OCI-LY1 (cell line): ENCODE measurements around the gene WDR26.

Experiments used
- H2AFZ ChIP-seq: fragments of 200-600 bp; sonication (generic), shearing (Covaris generic); 2 replicates; pipeline ENCODE4 v1.6.0; 2014; ENCODE audit warnings: antibody characterized with exemption, mild to moderate bottlenecking, low read length
- H3F3A ChIP-seq: fragments of 200-600 bp; sonication (generic), shearing (Covaris generic); 2 replicates; pipeline ENCODE4 v1.6.0; 2014; ENCODE audit warnings: mild to moderate bottlenecking, antibody characterized with exemption, low read length, moderate library complexity; ENCODE audit not compliant: insufficient read depth
- H3K27ac ChIP-seq: fragments of 200-600 bp; sonication (generic); 2 replicates; pipeline ENCODE4 v1.5.1; 2014; ENCODE audit warnings: low read length, mixed run types, mild to moderate bottlenecking, low read depth; ENCODE audit not compliant: poor library complexity, severe bottlenecking
- H3K27me3 ChIP-seq: fragments of 200-600 bp; sonication (generic); 2 replicates; pipeline ENCODE4 v1.6.0; 2014; ENCODE audit warnings: antibody characterized with exemption, mild to moderate bottlenecking, low read length, moderate library complexity; ENCODE audit not compliant: insufficient read depth
- H3K36me3 ChIP-seq: fragments of 200-600 bp; sonication (generic); 2 replicates; pipeline ENCODE4 v1.6.1; 2014; ENCODE audit warnings: mild to moderate bottlenecking, antibody characterized with exemption, low read length, moderate library complexity, mixed read lengths; ENCODE audit not compliant: insufficient read depth
- H3K4me1 ChIP-seq: fragments of 200-600 bp; sonication (generic); 2 replicates; pipeline ENCODE4 v1.5.1; 2014; ENCODE audit warnings: mild to moderate bottlenecking, low read length, moderate library complexity; ENCODE audit not compliant: insufficient read depth, severe bottlenecking
- H3K4me2 ChIP-seq: fragments of 200-600 bp; sonication (generic), shearing (Covaris generic); 2 replicates; pipeline ENCODE4 v1.6.1; 2014; ENCODE audit warnings: low read length
- H3K4me3 ChIP-seq: fragments of 200-600 bp; sonication (generic); 2 replicates; pipeline ENCODE4 v1.5.1; 2014; ENCODE audit warnings: low read length, low read depth, mild to moderate bottlenecking, mixed read lengths; ENCODE audit not compliant: poor library complexity, severe bottlenecking
- H3K79me2 ChIP-seq: fragments of 200-600 bp; shearing (Covaris generic); 2 replicates; pipeline ENCODE4 v1.6.1; 2016; ENCODE audit warnings: mixed run types, low read length, mixed read lengths; ENCODE audit not compliant: insufficient read depth
- H3K9ac ChIP-seq: fragments of 200-600 bp; sonication (generic), shearing (Covaris generic); 2 replicates; pipeline ENCODE4 v1.6.1; 2014; ENCODE audit warnings: mild to moderate bottlenecking, low read length, mixed read lengths
- H3K9me2 ChIP-seq: fragments of 200-600 bp; sonication (generic), shearing (Covaris generic); 2 replicates; pipeline ENCODE4 v1.6.1; 2014; ENCODE audit warnings: low read depth, mild to moderate bottlenecking, low read length, mixed read lengths
- H3K9me3 ChIP-seq: fragments of 200-600 bp; shearing (Covaris generic); 2 replicates; pipeline ENCODE4 v1.6.1; 2014; ENCODE audit warnings: low read length, mixed read lengths
- H4K20me1 ChIP-seq: fragments of 200-600 bp; sonication (generic), shearing (Covaris generic); 2 replicates; pipeline ENCODE4 v1.6.0; 2016; ENCODE audit warnings: mild to moderate bottlenecking, low read length; ENCODE audit not compliant: insufficient read depth
- EZH2 ChIP-seq: fragments of 200-600 bp; sonication (generic), shearing (Covaris generic); IDR thresholded peaks from 2 replicates; pipeline ENCODE4 v1.8.0; 2017; ENCODE audit warnings: borderline replicate concordance, mixed run types, mild to moderate bottlenecking, antibody characterized with exemption, low read length, moderate library complexity, mixed read lengths
- TF ChIP-seq, protein P1 (sequence below): fragments of 200-600 bp; sonication (generic), shearing (Covaris generic); IDR thresholded peaks from 2 replicates; pipeline ENCODE4 v1.5.1; 2017; ENCODE audit warnings: mild to moderate bottlenecking, antibody characterized with exemption, low read length, moderate library complexity, mixed read lengths

WDR26 gene

GRCh38 chr1:224373008-224373590 lies 61.5 kb downstream of the WDR26 start:
- no peak overlapping the region for H3K4me3 ChIP-seq
- H2AFZ ChIP-seq, result no peak overlapping the region
- no peaks in the 10 kb centered on the region for H3K79me2 ChIP-seq
- H3K9ac ChIP-seq, result no peak overlapping the region
- no peaks in the 10 kb centered on the region for H4K20me1 ChIP-seq
- no peaks in the 10 kb centered on the region for H3K4me1 ChIP-seq
- H3K4me2 ChIP-seq, result no peak overlapping the region
- H3K9me3 ChIP-seq, result no peaks in the 10 kb centered on the region
- H3F3A ChIP-seq, result no peaks in the 10 kb centered on the region
- TF ChIP-seq EZH2, result no peak
- TF ChIP-seq, protein P1, sequence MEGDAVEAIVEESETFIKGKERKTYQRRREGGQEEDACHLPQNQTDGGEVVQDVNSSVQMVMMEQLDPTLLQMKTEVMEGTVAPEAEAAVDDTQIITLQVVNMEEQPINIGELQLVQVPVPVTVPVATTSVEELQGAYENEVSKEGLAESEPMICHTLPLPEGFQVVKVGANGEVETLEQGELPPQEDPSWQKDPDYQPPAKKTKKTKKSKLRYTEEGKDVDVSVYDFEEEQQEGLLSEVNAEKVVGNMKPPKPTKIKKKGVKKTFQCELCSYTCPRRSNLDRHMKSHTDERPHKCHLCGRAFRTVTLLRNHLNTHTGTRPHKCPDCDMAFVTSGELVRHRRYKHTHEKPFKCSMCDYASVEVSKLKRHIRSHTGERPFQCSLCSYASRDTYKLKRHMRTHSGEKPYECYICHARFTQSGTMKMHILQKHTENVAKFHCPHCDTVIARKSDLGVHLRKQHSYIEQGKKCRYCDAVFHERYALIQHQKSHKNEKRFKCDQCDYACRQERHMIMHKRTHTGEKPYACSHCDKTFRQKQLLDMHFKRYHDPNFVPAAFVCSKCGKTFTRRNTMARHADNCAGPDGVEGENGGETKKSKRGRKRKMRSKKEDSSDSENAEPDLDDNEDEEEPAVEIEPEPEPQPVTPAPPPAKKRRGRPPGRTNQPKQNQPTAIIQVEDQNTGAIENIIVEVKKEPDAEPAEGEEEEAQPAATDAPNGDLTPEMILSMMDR, result no peak
- no peaks in the 10 kb centered on the region for H3K9me2 ChIP-seq
- no peak overlapping the region for H3K27ac ChIP-seq
- no peaks in the 10 kb centered on the region for H3K27me3 ChIP-seq
- peaks cover 69% of the 10 kb centered on the region for H3K36me3 ChIP-seq

- no peaks in the 10 kb centered on the region for H3K9me2 ChIP-seq
- no peaks in the 10 kb centered on the region for H3K27me3 ChIP-seq
- H3K4me3 ChIP-seq, result no peak overlapping the region
- no peaks in the 10 kb centered on the region for H3K9me3 ChIP-seq
- no peaks in the 10 kb centered on the region for H3K4me1 ChIP-seq
- no peak overlapping the region for H3K9ac ChIP-seq
- no peak overlapping the region for H3K4me2 ChIP-seq
- no peak overlapping the region for H3K27ac ChIP-seq
- peaks cover 72% of the 10 kb centered on the region for H3K36me3 ChIP-seq
- H3F3A ChIP-seq, result no peaks in the 10 kb centered on the region
- no peaks in the 10 kb centered on the region; the same call in 1 of the 2 replicates for H3K79me2 ChIP-seq
- no peak overlapping the region for H2AFZ ChIP-seq
- no peaks in the 10 kb centered on the region for H4K20me1 ChIP-seq
- TF ChIP-seq EZH2, result no peak
- TF ChIP-seq, protein P1, result no peak
Measured at GRCh38 chr1:224368409-224368808, 66.2 kb downstream of the WDR26 start.

- no peak overlapping the region for H3K4me3 ChIP-seq
- H3K9me3 ChIP-seq, result no peaks in the 10 kb centered on the region
- no peak overlapping the region; the same call in 1 of the 2 replicates for H3K4me2 ChIP-seq
- peaks cover 11% of the 10 kb centered on the region for H3K4me1 ChIP-seq
- no peak overlapping the region for H3K9ac ChIP-seq
- H4K20me1 ChIP-seq, result no peaks in the 10 kb centered on the region
- no peaks in the 10 kb centered on the region for H3K9me2 ChIP-seq
- no peaks in the 10 kb centered on the region for H3F3A ChIP-seq
- H3K27me3 ChIP-seq, result no peaks in the 10 kb centered on the region
- TF ChIP-seq, protein P1, result no peak
- TF ChIP-seq EZH2, result no peak
- H3K27ac ChIP-seq, result no peak overlapping the region
- H3K79me2 ChIP-seq, result peaks cover 7% of the 10 kb centered on the region; the same call in 1 of the 2 replicates
- peaks cover 8% of the 10 kb centered on the region for H3K36me3 ChIP-seq
- H2AFZ ChIP-seq, result no peak overlapping the region
Measured at GRCh38 chr1:224359207-224359606, 75.4 kb downstream of the WDR26 start.
